CD4-positive, alpha-beta T cell treated with Interferon gamma for 1 hour (primary cell): ENCODE data around the gene LRRC7.

Experiments used
- DNase-seq: peaks from one replicate; pipeline ENCODE4 v3.0.0-alpha.2; 2020

LRRC7 gene

DNA sequence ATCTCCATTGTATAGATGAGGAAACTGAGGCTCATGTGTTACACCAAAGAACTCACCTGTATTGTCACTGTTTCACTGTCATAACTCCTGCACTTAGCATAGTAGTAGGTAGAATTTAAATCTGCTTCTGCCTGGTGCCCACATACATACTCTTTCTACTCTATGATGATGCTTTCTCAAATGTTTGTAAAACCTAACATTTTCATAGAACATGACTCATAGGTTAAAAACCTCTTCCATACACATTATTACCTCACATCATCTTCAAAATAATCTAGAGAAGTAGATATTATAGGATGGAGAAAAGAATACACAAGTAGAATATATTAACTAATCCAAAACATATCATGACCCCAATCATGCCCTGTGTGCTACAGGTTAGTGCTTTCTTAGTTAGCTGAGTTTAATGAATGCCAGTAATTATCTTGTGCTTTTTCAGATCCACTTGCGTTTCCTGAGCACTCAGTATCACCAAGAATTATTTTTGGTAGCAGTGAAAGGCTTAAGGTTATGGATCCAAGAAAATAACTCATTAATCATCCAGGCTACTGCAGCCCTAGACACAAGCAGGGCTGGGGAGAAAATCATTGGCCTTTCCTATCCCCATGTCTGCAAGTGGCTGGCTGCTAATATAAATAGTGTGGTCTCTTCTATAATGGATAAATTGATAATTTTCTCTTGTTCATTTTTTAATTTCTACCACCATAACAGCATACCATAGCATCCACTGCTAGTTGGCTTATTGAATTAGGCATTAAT is 480.8 kb downstream of the LRRC7 start:
- DNase-seq, result no peak

DNA sequence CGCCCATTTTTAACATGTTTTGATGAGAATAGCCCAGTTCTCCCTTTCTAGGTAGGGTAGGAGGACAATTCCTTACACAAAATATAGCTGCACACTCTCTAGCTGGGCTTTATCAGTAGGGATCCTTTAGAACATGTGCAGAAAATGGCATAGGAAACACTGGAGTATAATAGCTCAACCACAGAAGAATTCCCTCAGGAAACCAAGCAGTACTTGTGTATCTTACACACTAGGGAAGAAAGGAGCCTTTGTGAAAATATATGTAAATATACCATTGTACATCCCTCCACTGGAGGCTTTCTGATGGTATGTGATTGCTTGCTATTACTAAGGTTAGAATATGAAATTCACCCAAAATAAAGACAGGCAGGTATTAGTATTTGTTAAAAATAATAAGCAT is 484.2 kb downstream of the LRRC7 start:
- no peak for DNase-seq

DNA sequence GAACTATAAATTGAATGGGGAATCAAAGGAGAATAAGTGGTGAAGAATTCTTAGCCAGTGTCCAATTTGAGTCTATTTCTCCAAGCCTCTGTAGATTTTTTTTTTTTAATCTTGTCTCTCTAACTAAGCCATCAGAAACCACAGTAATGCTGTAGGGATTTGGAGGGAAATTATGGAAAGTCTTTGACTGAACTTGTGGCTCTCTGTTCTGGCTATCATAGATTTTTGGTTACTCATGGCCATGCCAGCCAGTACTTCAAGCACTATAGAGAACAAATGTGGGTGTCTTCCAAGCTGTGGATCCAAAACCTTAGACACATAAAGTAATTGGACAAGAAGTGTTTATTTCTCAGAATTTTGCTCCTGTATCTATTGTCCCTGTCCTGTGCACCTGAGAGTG is 489.8 kb downstream of the LRRC7 start:
- no peak for DNase-seq

DNA sequence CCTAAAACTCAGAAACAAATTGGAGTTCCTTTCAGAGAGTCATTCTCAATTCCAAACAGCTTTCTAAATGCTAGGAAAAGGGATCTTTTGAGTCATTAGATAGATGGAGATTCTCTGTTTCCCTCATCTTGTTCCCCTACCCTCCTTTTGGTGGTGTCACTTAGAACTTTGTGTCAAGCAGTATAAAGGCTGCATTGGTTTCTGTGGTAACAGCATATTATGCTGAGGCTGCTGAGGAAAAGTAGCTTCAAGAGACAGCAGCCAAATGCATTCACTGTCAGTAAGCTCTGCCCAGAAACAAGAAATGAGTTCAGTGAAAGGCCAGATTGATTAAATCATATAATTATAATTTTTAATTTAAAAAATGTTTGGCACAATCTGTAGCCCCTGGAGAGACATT is 493.5 kb downstream of the LRRC7 start:
- no peak for DNase-seq

DNA sequence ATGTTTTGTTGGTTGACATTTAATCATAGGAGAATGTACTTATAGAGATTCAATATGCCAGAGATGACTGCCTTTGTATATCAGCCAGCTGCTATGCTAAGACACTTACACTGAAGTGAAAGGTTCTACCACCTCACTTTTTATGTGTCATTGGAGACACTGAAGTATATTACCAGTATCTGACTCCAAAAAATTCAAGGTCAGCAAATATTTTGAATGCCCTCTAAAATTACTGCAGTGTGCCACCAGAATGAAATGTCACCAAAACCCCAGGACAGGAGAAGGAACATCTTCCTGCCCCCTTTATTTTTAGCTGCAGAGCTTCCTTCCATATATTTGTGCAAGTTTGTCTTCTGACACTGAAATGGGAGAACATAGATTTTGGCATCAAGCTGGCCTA is 496.1 kb downstream of the LRRC7 start:
- DNase-seq, result no peak

DNA sequence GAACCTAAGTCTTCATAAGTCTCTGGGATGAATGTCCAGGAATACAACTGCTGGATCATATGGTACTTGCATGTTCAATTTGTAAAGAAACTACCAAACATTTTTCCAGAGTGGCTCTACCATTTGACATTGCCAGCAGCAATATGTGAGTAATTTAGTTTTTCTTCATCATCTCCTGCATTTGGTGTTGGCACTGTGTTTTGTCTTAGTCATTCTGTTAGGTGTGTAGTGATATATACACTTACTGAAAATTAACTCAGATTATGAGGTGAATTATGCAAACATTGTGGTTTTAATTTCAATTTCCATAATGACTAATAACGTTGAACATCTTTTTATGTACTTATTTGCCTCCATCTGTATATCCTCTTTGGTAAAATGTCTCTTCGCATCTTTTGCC is 499.0 kb downstream of the LRRC7 start:
- DNase-seq, result no peak

DNA sequence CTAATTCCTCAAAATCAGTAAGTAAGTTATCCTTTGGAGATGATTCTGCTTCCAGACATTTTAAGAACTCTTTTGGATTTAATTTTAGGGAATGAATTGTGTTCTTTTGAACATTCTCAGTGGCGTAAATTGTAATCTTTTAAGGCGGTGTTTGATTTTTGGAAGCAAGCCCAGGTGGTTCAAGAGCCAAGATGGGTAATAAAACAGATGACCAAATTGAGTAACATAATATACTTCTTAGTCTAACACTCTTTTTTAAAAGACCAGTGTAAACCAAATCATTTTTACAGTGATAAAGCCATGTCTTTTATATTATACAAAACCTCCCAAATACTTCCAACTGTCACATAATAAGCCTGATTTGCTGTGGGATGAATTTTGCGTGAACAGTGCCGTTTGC is 503.9 kb downstream of the LRRC7 start:
- DNase-seq, result no peak

DNA sequence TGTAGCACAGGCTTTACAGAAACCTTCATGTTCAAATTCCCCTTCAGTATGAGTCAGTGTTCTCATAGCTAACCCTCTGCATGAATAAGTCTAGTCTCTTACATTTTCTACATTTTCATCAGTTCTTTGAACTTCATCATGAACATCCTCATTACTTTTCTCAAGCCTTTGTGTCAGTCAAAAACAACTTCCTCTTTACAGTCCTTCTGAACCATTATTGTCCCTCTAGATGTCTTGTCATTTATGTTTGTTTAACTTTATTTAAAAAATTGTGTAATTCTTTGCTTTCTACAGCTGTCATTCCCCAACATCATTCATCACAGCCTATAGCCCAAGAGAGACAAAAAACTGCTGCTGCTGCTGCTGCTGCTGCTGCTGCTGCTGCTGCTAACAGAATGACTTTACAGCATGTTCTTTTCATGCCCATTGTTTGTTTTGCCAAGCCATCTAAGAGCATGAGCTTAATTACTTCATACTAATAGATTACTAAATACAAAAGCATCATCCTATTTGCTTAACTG is 504.6 kb downstream of the LRRC7 start:
- DNase-seq, result no peak

DNA sequence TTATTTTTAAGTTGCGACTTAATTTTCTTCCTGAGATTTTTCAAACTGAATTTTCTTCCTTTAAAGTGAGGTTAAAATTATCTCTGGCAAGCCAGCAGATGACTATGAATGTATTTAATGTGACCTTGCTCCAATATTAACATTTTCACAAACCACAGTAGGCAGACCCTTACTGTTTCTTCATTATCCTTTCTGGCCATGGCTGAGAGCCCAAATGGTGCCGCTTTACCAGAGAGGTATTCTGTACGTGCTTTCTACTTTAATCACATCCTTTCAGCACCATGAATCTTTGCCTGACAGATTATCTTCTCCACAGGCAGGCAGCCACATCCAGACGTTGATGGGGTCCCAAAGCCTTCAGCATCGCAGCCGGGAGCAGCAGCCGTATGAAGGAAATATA is 508.0 kb downstream of the LRRC7 start:
- DNase-seq, result no peak

DNA sequence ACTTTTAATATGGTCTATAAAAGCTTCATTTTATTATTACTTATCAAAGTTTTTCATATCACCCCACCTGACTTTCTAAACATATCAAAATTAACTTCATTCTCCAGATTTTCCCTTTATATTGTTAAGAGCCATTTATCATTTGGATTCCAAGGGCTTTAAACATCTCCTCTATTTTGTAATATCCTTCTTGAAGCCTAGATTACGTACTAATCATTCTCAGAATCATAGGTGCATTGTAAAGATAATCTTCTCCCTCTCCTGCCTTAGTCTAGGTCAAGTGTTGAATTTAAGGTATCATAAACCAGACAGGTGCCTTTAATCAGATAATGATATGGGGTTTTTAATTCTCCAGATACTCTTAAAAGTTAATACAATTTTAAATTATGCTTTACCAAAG is 509.3 kb downstream of the LRRC7 start:
- no peak for DNase-seq

DNA sequence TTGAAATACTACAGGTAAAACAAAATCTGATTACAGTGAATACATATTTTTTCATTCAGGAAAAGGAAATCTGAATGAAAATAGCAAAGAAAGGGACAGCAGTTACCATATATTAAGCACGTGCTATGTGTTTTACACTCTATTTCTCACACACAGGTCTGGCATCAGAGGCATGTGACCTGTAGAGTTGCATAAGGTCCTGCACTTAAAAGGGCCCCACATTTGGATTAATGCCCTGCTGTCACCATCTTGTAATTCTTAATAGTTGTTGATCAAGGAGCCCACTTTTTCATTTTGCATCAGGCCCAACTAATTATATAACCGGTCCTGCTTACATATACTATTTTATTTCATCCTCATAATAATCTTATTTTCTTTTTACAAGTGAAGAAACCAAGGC is 511.8 kb downstream of the LRRC7 start:
- no peak for DNase-seq

DNA sequence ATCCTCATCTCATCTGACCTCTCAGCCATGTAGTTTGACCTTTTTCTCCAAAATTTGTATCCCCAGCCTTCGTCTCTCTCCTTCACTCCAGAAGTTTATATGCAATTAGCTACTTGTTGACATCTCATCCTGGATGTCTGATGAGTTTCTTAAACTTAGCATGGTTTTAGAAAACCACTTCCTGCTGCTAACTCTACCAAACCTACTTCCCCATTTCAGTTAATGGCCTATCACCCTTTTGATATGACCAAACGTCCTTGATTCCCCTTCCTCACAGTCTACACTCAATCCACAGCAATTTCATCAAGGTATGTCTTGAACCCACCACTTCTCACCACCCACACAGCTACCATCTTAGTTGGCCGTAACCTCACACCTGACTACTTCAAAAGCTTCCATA is 515.8 kb downstream of the LRRC7 start:
- no peak for DNase-seq

DNA sequence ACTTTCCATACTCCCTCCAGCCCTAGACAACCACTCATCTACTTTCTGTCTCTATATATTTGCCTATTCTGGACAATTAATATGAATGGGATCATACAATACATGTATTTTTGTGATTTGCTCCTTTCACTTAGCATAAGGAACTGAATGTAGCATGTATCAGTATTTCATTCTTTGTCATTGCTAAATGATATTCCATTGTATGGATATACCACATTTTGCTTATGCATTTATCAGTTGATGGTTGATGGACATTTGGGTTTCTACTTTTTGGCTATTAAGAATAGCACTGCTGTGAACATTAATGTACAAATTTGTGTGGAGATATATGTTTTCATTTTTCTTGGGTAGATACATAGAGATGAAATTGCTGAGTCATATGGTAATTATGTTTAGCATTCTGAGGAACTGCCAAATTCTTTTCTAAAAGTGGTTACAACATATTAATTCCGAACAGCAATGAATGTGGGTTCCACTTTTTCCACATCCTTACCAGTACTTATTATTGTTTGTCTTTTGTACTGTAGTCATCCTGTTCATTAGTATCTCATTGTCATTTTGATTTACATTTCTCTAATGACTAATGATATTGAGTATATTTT is 516.7 kb downstream of the LRRC7 start:
- DNase-seq, result no peak

DNA sequence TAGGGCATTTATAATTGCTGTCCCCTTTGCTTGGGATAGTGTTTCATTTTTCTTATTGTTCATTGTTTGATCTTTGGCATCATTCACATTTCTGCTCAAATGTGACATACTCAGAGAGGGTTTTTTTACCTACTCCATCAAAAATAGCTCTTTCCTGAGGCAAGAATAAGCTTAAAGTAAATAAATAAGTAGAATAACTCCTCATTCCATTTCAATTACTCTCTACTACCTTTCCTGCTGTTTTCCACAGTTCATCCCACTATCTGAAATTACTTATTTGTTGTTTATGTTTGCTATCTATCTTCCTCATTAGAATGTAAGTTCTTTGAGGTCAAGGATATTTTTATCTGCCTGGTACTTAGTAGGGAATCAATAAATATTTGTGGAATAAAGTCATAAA is 517.8 kb downstream of the LRRC7 start:
- no peak for DNase-seq

DNA sequence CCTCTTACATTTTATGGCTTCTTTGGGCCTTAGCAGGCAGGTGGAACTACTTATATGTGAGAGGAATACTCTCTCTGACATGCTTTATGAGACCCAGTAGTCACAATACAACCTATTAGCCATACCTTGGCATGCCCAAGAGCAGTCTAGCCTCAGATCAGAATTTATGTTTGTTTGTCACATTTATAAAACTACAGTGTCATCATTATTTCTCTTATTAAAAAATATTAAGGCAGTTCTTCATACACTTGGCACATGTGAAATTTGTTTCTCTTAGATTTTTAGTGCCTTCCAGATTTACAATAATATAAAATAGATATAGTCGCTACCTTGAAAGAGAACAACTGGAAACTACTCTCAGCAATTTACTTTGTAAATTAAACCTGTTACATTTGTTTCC is 519.2 kb downstream of the LRRC7 start:
- no peak for DNase-seq

DNA sequence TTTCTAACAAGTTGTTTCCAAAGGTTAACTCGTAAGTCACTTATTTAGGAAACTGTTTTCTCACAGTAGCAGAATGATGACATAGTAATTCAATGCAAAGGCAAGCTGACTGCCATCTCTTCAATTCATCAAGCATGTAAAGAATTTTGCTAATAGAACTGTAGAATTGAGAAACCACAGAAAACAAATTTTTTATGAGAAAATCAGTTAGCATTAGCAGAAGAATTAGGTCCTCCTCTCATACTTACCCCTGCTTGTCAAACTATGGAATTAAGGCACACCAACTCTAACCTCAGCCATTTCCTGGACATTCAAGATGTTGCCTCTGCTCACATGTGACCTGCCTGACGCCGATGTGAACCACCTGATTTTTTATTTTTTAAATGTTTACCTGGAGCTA is 522.4 kb downstream of the LRRC7 start:
- DNase-seq, result no peak

DNA sequence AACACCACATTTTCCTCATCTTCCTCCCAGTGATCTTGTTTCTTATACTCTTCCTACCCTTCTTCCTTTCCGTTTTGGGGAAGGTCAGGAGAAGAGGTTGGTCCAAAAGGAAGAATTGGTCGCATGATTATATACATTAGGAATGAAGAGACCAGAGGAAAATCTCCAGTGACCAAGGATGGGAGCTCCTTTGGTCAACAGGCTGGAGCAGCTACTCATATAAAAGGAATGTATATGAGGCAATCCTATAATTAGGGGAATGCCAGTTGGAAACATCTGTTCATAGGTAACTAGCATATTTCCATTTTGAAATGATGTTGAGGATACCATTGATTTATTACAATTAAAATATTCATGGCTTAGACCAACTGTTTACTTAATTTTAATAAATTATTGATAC is 523.2 kb downstream of the LRRC7 start:
- DNase-seq, result no peak

DNA sequence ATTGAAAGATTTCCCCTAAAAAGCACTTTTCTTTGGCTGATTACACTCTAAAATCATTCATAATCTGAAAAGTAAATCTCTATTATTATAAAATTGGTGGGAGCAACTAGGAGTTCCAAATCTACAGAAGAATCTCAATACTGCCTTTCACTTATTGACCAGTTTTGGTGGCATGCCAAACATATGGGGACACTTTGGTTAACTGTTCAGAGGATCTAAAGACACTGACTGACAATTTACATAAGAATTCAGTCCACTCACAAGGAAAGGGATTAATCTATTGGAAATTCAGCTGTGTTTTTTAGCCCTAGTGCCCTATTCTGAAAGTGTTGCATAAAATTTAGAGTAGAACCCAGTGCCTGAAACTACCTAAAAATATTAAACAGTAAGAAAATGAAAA is 524.1 kb downstream of the LRRC7 start:
- no peak for DNase-seq

DNA sequence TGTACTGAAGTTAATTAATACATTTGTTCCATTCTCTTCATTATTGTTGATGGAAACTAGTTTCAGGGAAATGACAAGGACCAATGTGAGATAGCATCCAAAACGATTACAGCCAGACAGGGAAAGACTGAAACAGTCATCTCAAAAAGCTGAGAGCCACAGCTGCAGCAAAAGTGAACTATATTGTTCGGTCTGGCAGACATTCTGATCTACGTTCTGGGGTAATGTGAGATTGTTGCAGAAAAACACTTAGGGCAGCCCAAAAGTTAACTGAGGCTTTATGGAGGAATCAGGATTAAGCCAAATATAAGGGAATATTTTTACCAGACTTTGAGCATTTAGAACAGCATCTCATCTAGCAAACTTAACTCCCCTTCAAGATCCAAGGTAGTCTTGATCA is 524.8 kb downstream of the LRRC7 start:
- no peak for DNase-seq

DNA sequence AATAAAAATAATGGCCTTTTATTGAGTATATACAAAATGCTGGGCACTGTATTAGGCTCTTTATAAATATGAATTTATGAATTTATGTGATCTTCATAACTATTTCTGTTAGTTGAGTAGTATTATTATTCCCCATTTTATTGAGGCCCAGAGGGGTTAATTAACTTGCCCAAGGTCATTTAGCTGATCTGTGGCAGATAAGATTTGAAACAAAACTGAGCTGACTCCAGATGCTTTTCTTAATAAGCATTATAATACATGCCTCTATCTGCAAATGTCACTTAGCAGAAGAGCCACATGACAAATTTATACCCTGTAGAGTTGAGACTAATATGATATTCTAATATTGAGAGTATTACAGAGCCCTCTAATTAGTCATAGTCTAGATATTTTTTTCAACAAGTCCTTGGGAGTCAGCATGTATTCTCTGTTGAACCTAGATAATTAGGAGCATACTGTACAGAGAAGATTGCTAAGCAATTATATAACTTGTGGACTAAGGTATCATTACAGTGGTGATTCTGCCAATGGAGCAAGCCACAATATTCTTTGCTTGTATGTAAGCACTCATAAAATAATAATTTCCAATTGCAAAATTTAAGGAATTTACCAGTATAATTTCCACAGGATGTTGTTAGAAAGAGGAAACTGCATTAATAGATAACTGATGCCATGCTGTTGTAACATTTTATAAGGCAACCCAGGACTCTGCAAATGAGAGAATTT is 525.7 kb downstream of the LRRC7 start:
- DNase-seq, result no peak

DNA sequence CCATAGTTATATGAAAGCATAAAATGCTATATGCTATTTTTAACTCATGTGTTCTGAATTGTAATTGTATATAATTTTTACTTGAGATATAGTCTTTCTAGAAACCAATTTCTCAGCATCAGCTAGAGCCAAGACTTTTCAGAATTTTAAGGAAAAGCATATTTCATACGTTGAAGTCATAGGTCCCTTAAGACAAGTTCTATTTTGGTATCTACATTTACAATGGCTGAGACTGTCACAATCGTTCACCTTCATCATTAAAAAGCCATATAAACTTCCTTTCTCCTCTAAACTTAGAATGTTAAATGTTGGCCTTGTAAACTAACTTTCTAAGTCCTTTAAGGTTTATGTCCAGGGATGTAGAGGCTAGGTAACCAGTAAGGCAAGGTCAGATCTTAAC is 533.5 kb downstream of the LRRC7 start:
- DNase-seq, result no peak

DNA sequence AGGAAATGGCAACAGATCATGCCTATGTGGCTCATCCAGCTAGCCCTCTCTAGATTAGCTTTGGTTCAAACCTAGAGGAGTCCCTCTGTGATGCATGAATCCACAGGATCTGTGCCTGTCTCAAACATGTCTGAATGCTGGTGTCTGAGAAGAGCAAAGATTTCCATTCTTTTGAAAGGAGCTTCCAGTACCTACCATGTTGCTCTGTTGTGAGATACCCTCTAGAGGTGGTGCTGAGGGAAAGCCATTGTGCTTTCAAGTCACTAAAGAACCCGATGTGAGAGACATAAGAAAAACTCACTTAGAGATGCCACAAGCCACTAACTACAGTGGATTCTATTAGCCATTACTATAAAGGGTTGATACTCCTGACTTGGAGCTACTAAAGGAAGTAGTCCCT is 534.1 kb downstream of the LRRC7 start:
- no peak for DNase-seq

DNA sequence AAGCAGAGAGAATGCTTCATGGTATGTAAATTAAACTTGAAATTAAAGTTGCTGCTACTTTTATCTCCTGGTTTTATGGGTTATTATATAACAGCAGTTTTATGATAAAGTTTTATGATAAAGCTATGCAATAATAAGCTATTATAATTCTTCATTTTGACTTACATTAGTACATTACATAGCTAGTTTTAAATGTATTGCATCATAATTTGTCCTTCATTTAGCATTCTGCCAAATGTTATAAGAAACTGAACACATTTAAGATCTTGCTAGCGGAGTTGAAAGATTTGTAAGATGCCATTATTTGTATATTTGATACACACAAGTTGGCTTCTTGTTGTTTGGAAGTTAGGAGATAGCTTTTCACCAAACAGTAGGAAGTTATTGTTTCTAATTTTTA is 536.0 kb downstream of the LRRC7 start:
- no peak for DNase-seq

DNA sequence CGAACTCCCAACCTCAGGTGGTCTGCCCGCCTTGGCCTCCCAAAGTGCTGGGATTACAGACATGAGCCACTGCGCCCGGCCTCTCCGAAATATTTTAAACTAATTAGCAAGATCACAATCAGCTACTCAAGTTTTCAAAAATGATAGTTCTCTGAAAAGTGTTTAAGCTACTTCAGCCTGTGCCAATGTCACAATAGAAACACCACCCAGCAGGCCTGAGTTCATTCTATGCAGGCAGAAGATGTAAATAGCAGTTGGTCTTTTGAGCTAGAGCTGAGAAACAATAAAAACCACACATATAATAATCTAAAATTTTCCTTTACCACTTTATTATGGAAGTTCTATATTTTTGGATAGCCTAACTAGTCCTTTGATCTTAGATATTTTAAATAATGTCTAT is 541.5 kb downstream of the LRRC7 start:
- no peak for DNase-seq
